Measurements from ENCODE around the gene TRAF3.

TRAF3 gene

GRCh38 chr14:102828151-102828550 lies 50.9 kb downstream of the TRAF3 start:
- no peak for TF ChIP-seq CTCF (IDR thresholded peaks at IDR 0.05; ENCODE audit: low read length, missing control alignments)
- no peak overlapping the region for H3K4me3 ChIP-seq (replicated peaks; ENCODE audit: low read depth, low read length)

GRCh38 chr14:102829016-102829548 lies 51.8 kb downstream of the TRAF3 start:
- no peak for TF ChIP-seq CTCF (IDR thresholded peaks at IDR 0.05; ENCODE audit: low read length, missing control alignments)
- H3K4me3 ChIP-seq (replicated peaks; ENCODE audit: low read depth, low read length) = no peak overlapping the region
- peak; percentile 38 for DNase-seq (ENCODE audit: low read depth)

More at GRCh38 chr14:102828151-102828550, 50.9 kb downstream of the TRAF3 start:
- no peak for DNase-seq (ENCODE audit: low read depth)

GRCh38 chr14:102830474-102831045 lies 53.3 kb downstream of the TRAF3 start:
- no peak for TF ChIP-seq CTCF (IDR thresholded peaks at IDR 0.05; ENCODE audit: low read length, missing control alignments)

GRCh38 chr14:102831163-102831804 lies 54.0 kb downstream of the TRAF3 start:
- no peak for TF ChIP-seq CTCF (IDR thresholded peaks at IDR 0.05; ENCODE audit: low read length, missing control alignments)
- no peak for DNase-seq (ENCODE audit: low read depth)
- H3K4me3 ChIP-seq (replicated peaks; ENCODE audit: low read depth, low read length) = no peak overlapping the region

More at GRCh38 chr14:102830474-102831045, 53.3 kb downstream of the TRAF3 start:
- DNase-seq (ENCODE audit: low read depth) = no peak
- no peak overlapping the region for H3K4me3 ChIP-seq (replicated peaks; ENCODE audit: low read depth, low read length)

GRCh38 chr14:102833341-102833740 lies 56.1 kb downstream of the TRAF3 start:
- no peak for DNase-seq (ENCODE audit: low read depth)
- TF ChIP-seq CTCF (IDR thresholded peaks at IDR 0.05; ENCODE audit: low read length, missing control alignments) = no peak
- H3K4me3 ChIP-seq (replicated peaks; ENCODE audit: low read depth, low read length) = no peak overlapping the region

- no peak for TF ChIP-seq CTCF (IDR thresholded peaks at IDR 0.05; ENCODE audit: low read length, missing control alignments)
- no peak overlapping the region for H3K4me3 ChIP-seq (replicated peaks; ENCODE audit: low read depth, low read length)
- DNase-seq (ENCODE audit: low read depth) = no peak
These were observed 56.7 kb downstream of the TRAF3 start for GRCh38 chr14:102833991-102834390.

All from fibroblast of pulmonary artery (primary cell).